ENCODE data around the gene IRAK3.

DNA sequence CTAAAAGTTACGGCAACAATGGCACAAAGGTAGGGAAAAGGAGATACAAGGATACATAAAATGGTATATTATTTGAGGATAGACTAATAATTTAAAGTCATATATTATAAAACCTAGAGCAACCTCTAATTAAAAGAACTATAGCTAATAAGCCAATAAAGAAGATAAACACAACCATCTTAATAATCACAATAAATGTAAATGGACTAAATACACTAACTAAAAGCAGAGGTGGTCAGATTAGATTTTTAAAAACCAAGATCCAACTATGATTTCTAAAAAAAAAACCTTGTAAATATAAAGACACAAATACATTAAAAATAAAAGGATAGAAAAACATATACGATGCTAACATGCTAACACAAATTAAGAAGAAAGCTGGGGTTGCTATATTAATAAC, 47.7 kb upstream of the IRAK3 start:
- TF ChIP-seq CTCF (IDR thresholded peaks at IDR 0.05) (no peak), EP300 (IDR thresholded peaks at IDR 0.05; ENCODE audit: low read depth) (no peak), POLR2A (IDR thresholded peaks at IDR 0.05) (no peak)
